PC-9 (cell line): ENCODE data around the gene RBM15. TPM values are rescaled to one million over a fixed set of nuclear protein-coding genes. Genes with fewer than 3 reads are reported as not detected.

Experiments used
- BruUV-seq: library from RNA; stranded (reverse); fragments of 400-500 nt; replicated peaks from 2 replicates; lab custom pipeline; 2021; lab: Mats Ljungman, UMichigan
- CTCF ChIA-PET: fragments of 300-600 bp; sonication (Branson Sonifier 250); formaldehyde crosslinking; loops from one replicate; lab custom pipeline; 2022; ENCODE audit warnings: antibody characterized with exemption; lab: Charles Lee
- POLR2A ChIA-PET: fragments of 300-600 bp; sonication (Branson Sonifier 250); formaldehyde crosslinking; loops from one replicate; lab custom pipeline; 2022; ENCODE audit warnings: antibody characterized with exemption; ENCODE audit not compliant: unreplicated experiment; lab: Charles Lee
- DNase-seq, 2 experiments: peaks; one replicate each; pipeline versions ENCODE4 v3.0.0 to v3.0.0-alpha.2; 2015 to 2022; ENCODE audit warnings: mixed read lengths in 1 of 2
- H2AFZ ChIP-seq: fragments of 200-600 bp; sonication (generic); 2 replicates; pipeline ENCODE4 v1.8.1; 2017; ENCODE audit warnings: antibody characterized with exemption
- H3F3A ChIP-seq: fragments of 200-600 bp; sonication (generic); 2 replicates; pipeline ENCODE4 v1.8.1; 2017; ENCODE audit warnings: antibody characterized with exemption, mild to moderate bottlenecking, low read depth; ENCODE audit not compliant: insufficient read depth
- H3K27ac ChIP-seq: fragments of 200-600 bp; sonication (generic); 2 replicates; pipeline ENCODE4 v1.6.1; 2016; ENCODE audit warnings: mixed run types
- H3K27me3 ChIP-seq: fragments of 200-600 bp; sonication (generic); 2 replicates; pipeline ENCODE4 v1.6.1; 2016; ENCODE audit warnings: low read depth, mixed run types; ENCODE audit not compliant: insufficient read depth
- H3K36me3 ChIP-seq: fragments of 200-600 bp; sonication (generic); 2 replicates; pipeline ENCODE4 v1.6.1; 2016; ENCODE audit warnings: low read depth, mixed run types
- H3K4me1 ChIP-seq: fragments of 200-600 bp; sonication (generic); replicated peaks from 2 replicates; pipeline ENCODE4 v1.6.1; 2016; ENCODE audit warnings: mixed run types; ENCODE audit not compliant: insufficient read depth
- H3K4me2 ChIP-seq: fragments of 200-600 bp; sonication (generic); 2 replicates; pipeline ENCODE4 v1.6.1; 2017; ENCODE audit warnings: mixed run types
- H3K4me3 ChIP-seq: fragments of 200-600 bp; sonication (generic); 2 replicates; pipeline ENCODE4 v1.6.1; 2016; ENCODE audit warnings: mixed run types
- H3K79me2 ChIP-seq: fragments of 200-600 bp; sonication (generic); 2 replicates; pipeline ENCODE4 v1.6.1; 2017; ENCODE audit warnings: low read depth, mixed run types
- H3K9me2 ChIP-seq: fragments of 200-600 bp; sonication (generic); 2 replicates; pipeline ENCODE4 v1.8.1; 2017; ENCODE audit warnings: mild to moderate bottlenecking; ENCODE audit not compliant: insufficient read depth
- H3K9me3 ChIP-seq: fragments of 200-600 bp; sonication (generic); 2 replicates; pipeline ENCODE4 v1.8.1; 2016; ENCODE audit warnings: low read depth; ENCODE audit not compliant: insufficient read depth
- H4K20me1 ChIP-seq: fragments of 200-600 bp; sonication (generic); 2 replicates; pipeline ENCODE4 v1.8.1; 2017; ENCODE audit not compliant: insufficient read depth
- EZH2 ChIP-seq: fragments of 200-600 bp; sonication (generic); IDR thresholded peaks from 2 replicates; pipeline ENCODE4 v1.8.0; 2017; ENCODE audit warnings: antibody characterized with exemption, low read depth
- intact Hi-C: fragments of 100-400 bp; cut with micrococcal nuclease; formaldehyde crosslinking; loops from one replicate; pipeline ENCODE4 v1.10.0; 2022; ENCODE audit not compliant: unreplicated experiment
- total RNA-seq: library from RNA; stranded (reverse); gene quantifications from 2 replicates; pipeline ENCODE4 v1.2.3, GENCODE V29; 2021
- TF ChIP-seq, protein P1 (sequence below): fragments of 200-600 bp; sonication (generic); conservative IDR thresholded peaks from 2 replicates; pipeline ENCODE4 v1.6.1; 2017; ENCODE audit warnings: mixed run types, antibody characterized with exemption, mild to moderate bottlenecking, moderate library complexity

Gene RBM15
- total RNA-seq, 1 experiment from 2014 or later, result 43.1 TPM

DNA sequence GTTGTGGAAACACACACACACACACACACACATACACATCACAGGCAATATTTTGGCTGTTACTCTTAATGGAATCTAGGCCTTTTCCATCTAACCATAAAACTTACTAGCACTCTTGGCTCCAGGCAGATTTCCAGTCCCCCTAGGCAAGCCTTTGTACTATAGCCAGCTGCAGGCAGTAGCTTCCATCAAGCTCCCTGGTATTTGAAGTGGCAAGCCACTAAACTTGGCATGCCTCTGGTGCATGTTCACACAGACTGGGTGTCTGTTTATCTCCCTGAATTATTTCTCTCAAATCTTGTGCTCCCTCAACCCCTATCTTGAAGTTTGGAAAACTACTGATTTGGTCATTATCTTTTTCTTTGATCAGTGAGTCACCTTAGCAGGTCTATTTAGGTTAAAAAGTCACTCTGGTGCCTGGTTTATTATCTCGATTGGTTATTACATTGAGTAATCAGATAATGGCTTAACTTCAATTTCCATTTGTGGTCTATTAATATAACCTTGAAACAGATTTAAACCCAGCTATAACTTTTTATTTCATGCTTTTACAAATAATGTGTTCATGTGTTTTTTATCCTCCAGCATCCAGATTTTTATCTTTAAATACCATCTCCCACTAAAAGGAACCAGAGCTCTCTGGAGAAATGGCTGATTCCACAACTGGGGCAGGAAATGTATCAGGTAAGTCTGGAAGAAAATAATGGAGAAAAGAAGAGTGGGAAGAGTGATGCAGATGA is 2.7 kb upstream of the RBM15 start:
- Histone ChIP-seq H3K36me3 (peaks cover 3% of the 10 kb centered on the region; the same call in 1 of the 2 replicates), H3K27ac (peak overlapping the region; percentile 88), H2AFZ (no peak overlapping the region), H3K4me3 (peak overlapping the region; percentile 77), H3K9me3 (no peaks in the 10 kb centered on the region), H4K20me1 (peaks cover 17% of the 10 kb centered on the region), H3F3A (peaks cover 32% of the 10 kb centered on the region), H3K4me1 (peaks cover 42% of the 10 kb centered on the region), H3K4me2 (peak overlapping the region; percentile 87), H3K27me3 (no peaks in the 10 kb centered on the region), H3K9me2 (no peaks in the 10 kb centered on the region), H3K79me2 (peaks cover 27% of the 10 kb centered on the region)
- ChIA-PET POLR2A (no interaction called here), CTCF (interaction anchor here (0.6 to 0.9 kb wide), 2 partner anchors 134 to 329 kb away, joined by 4 to 13 read pairs; no protein-coding TSS in a partner anchor)
- BruUV-seq, result no TSS peak
- DNase-seq, result peak; percentile 35 to 92
- TF ChIP-seq, protein P1, sequence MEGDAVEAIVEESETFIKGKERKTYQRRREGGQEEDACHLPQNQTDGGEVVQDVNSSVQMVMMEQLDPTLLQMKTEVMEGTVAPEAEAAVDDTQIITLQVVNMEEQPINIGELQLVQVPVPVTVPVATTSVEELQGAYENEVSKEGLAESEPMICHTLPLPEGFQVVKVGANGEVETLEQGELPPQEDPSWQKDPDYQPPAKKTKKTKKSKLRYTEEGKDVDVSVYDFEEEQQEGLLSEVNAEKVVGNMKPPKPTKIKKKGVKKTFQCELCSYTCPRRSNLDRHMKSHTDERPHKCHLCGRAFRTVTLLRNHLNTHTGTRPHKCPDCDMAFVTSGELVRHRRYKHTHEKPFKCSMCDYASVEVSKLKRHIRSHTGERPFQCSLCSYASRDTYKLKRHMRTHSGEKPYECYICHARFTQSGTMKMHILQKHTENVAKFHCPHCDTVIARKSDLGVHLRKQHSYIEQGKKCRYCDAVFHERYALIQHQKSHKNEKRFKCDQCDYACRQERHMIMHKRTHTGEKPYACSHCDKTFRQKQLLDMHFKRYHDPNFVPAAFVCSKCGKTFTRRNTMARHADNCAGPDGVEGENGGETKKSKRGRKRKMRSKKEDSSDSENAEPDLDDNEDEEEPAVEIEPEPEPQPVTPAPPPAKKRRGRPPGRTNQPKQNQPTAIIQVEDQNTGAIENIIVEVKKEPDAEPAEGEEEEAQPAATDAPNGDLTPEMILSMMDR, result no peak
- no peak for TF ChIP-seq EZH2
- intact Hi-C loops, result loop anchor here (5.0 to 10.0 kb wide), 2 partner anchors 126 to 242 kb away; no protein-coding TSS in a partner anchor

DNA sequence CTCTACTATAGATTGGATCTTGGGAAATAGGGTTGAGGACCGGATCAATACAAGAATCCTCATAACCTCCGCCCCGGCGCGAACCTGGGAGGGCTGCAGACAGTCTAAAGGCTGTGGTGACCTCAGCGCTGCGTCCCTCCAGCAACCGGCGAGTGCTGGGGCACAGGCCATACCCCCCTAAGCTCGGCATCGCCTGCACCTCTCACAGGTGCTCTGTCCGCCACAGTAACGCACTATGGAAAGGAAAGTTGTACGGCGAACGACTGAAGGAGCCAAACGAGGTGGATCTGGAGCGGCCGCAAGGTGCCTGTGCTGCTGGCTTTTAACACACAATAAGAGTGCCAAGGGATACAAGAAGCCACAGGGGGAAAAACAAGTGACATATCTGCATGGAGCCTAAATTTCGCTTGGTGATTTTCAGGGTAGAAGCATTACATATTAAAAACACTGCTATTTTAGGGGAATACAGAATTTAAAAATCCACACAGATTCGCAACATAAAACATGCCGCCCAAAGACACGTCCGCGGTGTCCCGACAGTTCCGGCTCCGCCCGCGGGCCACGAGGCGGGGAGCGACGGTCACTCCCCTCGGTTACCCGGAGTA is 1.4 kb upstream of the RBM15 start:
- H3K4me2 ChIP-seq, result peak overlapping the region; percentile 87
- H3F3A ChIP-seq, result peaks cover 32% of the 10 kb centered on the region
- H4K20me1 ChIP-seq, result peaks cover 30% of the 10 kb centered on the region
- H3K27me3 ChIP-seq, result no peaks in the 10 kb centered on the region
- H3K36me3 ChIP-seq, result peaks cover 15% of the 10 kb centered on the region
- H3K9me2 ChIP-seq, result no peaks in the 10 kb centered on the region
- BruUV-seq, result TSS peak; percentile 84
- POLR2A ChIA-PET, result interaction anchor here (0.6 to 0.7 kb wide), 3 partner anchors 11 to 129 kb away, joined by 3 read pairs; no protein-coding TSS in a partner anchor
- peak; percentile 22 to 46 for DNase-seq
- H3K4me3 ChIP-seq, result peak overlapping the region; percentile 77
- intact Hi-C loops, result loop anchor here (1.0 to 10.0 kb wide), 4 partner anchors 45 to 243 kb away; partner anchors contain the start of gene LAMTOR5
- H3K79me2 ChIP-seq, result peaks cover 40% of the 10 kb centered on the region
- H3K9me3 ChIP-seq, result no peaks in the 10 kb centered on the region
- peak overlapping the region; percentile 88 for H2AFZ ChIP-seq
- TF ChIP-seq, protein P1, result no peak
- no peak for TF ChIP-seq EZH2
- peak overlapping the region; percentile 88 for H3K27ac ChIP-seq
- peaks cover 55% of the 10 kb centered on the region for H3K4me1 ChIP-seq
- CTCF ChIA-PET, result interaction anchor here (0.5 to 2.1 kb wide), 5 partner anchors 47 to 175 kb away, joined by 3 to 5 read pairs (median 3); no protein-coding TSS in a partner anchor

DNA sequence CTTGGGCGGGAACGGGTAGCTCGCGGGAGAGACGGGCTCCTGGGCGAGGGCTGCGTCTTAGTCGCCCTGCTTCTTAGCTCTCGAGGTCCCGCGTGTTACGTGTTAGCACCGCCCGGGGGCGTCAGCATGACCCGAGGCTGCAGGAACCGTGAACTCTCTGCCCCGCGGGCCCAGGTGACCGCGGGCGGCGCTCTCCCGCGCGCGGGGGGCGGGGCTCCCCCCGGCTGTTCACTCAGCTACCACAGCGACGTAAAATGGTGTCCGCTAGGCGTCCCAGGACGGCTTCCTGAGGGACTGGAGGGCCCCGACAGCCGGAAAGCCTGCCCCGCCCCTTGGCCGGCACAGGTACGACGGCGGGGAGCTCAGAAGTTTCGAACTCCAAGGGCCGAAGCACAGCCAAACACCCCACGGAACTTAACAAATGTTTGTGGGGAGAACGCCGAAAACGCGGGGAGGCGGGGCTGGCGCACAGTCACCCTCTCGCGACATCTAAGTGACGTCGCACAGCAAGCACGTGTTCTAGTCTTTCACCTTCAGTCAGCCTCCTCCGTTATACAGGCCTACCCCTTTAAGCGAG is 780 bp upstream of the RBM15 start:
- Histone ChIP-seq H3K27ac (peak overlapping the region; percentile 88), H3K4me3 (peak overlapping the region; percentile 77), H2AFZ (peak overlapping the region; percentile 88), H3K4me2 (peak overlapping the region; percentile 87), H3K4me1 (peaks cover 61% of the 10 kb centered on the region), H3K27me3 (no peaks in the 10 kb centered on the region), H3F3A (peaks cover 32% of the 10 kb centered on the region), H3K9me2 (no peaks in the 10 kb centered on the region), H3K36me3 (peaks cover 21% of the 10 kb centered on the region), H3K9me3 (no peaks in the 10 kb centered on the region), H3K79me2 (peaks cover 46% of the 10 kb centered on the region), H4K20me1 (peaks cover 36% of the 10 kb centered on the region)
- DNase-seq, result peak in 1 of 2 experiments; percentile 94
- CTCF ChIA-PET, result interaction anchor here (0.5 to 2.1 kb wide), 5 partner anchors 47 to 175 kb away, joined by 3 to 5 read pairs (median 3); no protein-coding TSS in a partner anchor
- intact Hi-C loops, result loop anchor here (1.0 to 10.0 kb wide), 4 partner anchors 44 to 244 kb away; partner anchors contain the start of gene LAMTOR5
- TF ChIP-seq, protein P1, result peak; percentile 74
- TF ChIP-seq EZH2, result no peak
- BruUV-seq, result no TSS peak
- POLR2A ChIA-PET, result interaction anchor here (0.5 to 0.9 kb wide), 6 partner anchors 10 to 549 kb away, joined by 3 to 15 read pairs (median 6); no protein-coding TSS in a partner anchor
